HepG2 (cell line): ENCODE data around the gene EPS8. TPM values are rescaled to one million over a fixed set of nuclear protein-coding genes. Genes with fewer than 3 reads are reported as not detected.
A peak's percentile ranks its signal among the peaks of the same experiment; 100 is the strongest.

ENCODE experiments used
- ARNTL ChIP-seq: sonication (generic); formaldehyde crosslinking; IDR thresholded peaks from 2 replicates; pipeline ENCODE4 v1.4.0; 2020; ENCODE audit warnings: mild to moderate bottlenecking, missing genetic modification reagents
- FOXA1 ChIP-seq, 2 experiments: fragments of 450-650 bp in 1 of 2; sonication (generic) in 1 of 2; formaldehyde crosslinking in 1 of 2; IDR thresholded peaks; 2 replicates each; pipeline versions ENCODE4 v1.4.0 to v1.6.1; 2016 to 2020; ENCODE audit warnings: missing genetic modification reagents in 1 of 2
- MXI1 ChIP-seq: IDR thresholded peaks from 3 replicates; pipeline ENCODE4 v1.6.1; 2012; ENCODE audit warnings: low read depth, low read length, inconsistent platforms, borderline replicate concordance
- REL ChIP-seq: sonication (generic); formaldehyde crosslinking; conservative IDR thresholded peaks from 2 replicates; pipeline ENCODE4 v1.8.0; 2022; ENCODE audit warnings: mild to moderate bottlenecking, missing genetic modification reagents, moderate library complexity
- ZFY ChIP-seq: sonication (generic); formaldehyde crosslinking; IDR thresholded peaks from 2 replicates; pipeline ENCODE4 v1.4.0; 2020; ENCODE audit warnings: missing genetic modification reagents
- ZNF264 ChIP-seq: sonication (generic); formaldehyde crosslinking; IDR thresholded peaks from 2 replicates; pipeline ENCODE4 v1.4.0; 2020; ENCODE audit warnings: missing genetic modification reagents
- ZNF282 ChIP-seq: fragments of 450-650 bp; IDR thresholded peaks from 2 replicates; pipeline ENCODE4 v1.6.1; 2018; ENCODE audit not compliant: partially characterized antibody
- polyA plus RNA-seq, 8 experiments: library from polyadenylated mRNA; depleted of rRNA in 3 of 8; stranded (reverse) in 7 of 8; unstranded in 1 of 8; fragments of >200 nt; fragmentation: Illumina TruSeq in 4 of 8; extraction: Trizol in 4 of 8; gene quantifications; 2 replicates each; pipeline versions ENCODE4 v1.2.1 to v1.2.3, GENCODE V29; 2011 to 2016; ENCODE audit warnings: low read depth in 4 of 8, missing spikeins in 1 of 8, mixed read lengths in 1 of 8; ENCODE audit not compliant: insufficient read depth in 1 of 8
- total RNA-seq, 5 experiments: library from RNA; depleted of rRNA; stranded (reverse); fragments of >200 nt; fragmentation: Illumina TruSeq; extraction: Trizol; gene quantifications; 2 replicates each; pipeline ENCODE4 v1.2.3, GENCODE V29; 2016; ENCODE audit warnings: low read depth in 1 of 5
- TF ChIP-seq, protein P1 (sequence below): sonication (generic); formaldehyde crosslinking; IDR thresholded peaks from 2 replicates; pipeline ENCODE4 v1.5.1; 2020; ENCODE audit warnings: mild to moderate bottlenecking, missing genetic modification reagents, borderline replicate concordance
- TF ChIP-seq, protein P2 (sequence below): sonication (generic); formaldehyde crosslinking; IDR thresholded peaks from 2 replicates; pipeline ENCODE4 v1.9.0; 2022; ENCODE audit warnings: low read depth, missing genetic modification reagents
- TF ChIP-seq, protein P3 (sequence below): IDR thresholded peaks from 2 replicates; pipeline ENCODE4 v1.6.1; 2016; ENCODE audit warnings: missing compliant biosample characterization, missing genetic modification reagents, borderline replicate concordance
- TF ChIP-seq, protein P4 (sequence below): sonication (generic); formaldehyde crosslinking; IDR thresholded peaks from 2 replicates; pipeline ENCODE4 v1.8.1; 2022; ENCODE audit warnings: low read depth, mild to moderate bottlenecking, missing genetic modification reagents
- TF ChIP-seq, protein P5 (sequence below): IDR thresholded peaks from 2 replicates; pipeline ENCODE4 v1.6.1; 2016; ENCODE audit warnings: low read depth, borderline replicate concordance
- TF ChIP-seq, protein P6 (sequence below): sonication (generic); formaldehyde crosslinking; IDR thresholded peaks from 2 replicates; pipeline ENCODE4 v1.4.0; 2020; ENCODE audit warnings: low read depth, mild to moderate bottlenecking, missing genetic modification reagents

EPS8 gene
- total and polyA plus RNA-seq, 2 of the 13 experiments (the other 11 are each of a cell fraction or from before 2014, with no cell fraction given): 37.1 to 43.4 TPM

DNA sequence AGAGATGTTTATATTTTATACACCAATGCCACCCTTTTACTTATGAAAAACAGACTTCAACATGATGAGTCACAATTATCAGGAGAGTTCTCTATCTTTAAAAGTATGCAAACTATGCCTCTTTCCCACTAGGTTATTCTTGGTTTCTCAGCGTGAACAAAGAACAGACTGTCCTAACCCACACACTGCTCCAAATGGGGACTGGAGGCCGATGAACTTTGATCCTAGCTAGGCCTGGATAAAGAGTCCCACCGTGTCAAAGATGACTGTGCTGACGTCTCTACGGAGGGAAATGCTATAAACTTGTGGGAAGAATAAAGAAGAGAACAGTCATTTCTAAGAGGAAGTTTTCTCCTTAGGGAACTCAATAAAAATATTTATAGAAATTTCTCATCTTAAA is 160.1 kb downstream of the EPS8 start (continued):
- TF ChIP-seq, protein P1, sequence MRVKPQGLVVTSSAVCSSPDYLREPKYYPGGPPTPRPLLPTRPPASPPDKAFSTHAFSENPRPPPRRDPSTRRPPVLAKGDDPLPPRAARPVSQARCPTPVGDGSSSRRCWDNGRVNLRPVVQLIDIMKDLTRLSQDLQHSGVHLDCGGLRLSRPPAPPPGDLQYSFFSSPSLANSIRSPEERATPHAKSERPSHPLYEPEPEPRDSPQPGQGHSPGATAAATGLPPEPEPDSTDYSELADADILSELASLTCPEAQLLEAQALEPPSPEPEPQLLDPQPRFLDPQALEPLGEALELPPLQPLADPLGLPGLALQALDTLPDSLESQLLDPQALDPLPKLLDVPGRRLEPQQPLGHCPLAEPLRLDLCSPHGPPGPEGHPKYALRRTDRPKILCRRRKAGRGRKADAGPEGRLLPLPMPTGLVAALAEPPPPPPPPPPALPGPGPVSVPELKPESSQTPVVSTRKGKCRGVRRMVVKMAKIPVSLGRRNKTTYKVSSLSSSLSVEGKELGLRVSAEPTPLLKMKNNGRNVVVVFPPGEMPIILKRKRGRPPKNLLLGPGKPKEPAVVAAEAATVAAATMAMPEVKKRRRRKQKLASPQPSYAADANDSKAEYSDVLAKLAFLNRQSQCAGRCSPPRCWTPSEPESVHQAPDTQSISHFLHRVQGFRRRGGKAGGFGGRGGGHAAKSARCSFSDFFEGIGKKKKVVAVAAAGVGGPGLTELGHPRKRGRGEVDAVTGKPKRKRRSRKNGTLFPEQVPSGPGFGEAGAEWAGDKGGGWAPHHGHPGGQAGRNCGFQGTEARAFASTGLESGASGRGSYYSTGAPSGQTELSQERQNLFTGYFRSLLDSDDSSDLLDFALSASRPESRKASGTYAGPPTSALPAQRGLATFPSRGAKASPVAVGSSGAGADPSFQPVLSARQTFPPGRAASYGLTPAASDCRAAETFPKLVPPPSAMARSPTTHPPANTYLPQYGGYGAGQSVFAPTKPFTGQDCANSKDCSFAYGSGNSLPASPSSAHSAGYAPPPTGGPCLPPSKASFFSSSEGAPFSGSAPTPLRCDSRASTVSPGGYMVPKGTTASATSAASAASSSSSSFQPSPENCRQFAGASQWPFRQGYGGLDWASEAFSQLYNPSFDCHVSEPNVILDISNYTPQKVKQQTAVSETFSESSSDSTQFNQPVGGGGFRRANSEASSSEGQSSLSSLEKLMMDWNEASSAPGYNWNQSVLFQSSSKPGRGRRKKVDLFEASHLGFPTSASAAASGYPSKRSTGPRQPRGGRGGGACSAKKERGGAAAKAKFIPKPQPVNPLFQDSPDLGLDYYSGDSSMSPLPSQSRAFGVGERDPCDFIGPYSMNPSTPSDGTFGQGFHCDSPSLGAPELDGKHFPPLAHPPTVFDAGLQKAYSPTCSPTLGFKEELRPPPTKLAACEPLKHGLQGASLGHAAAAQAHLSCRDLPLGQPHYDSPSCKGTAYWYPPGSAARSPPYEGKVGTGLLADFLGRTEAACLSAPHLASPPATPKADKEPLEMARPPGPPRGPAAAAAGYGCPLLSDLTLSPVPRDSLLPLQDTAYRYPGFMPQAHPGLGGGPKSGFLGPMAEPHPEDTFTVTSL (CRISPR knock-in tag): peak; percentile 94; the same call in 1 of the 2 replicates
- TF ChIP-seq, protein P2, sequence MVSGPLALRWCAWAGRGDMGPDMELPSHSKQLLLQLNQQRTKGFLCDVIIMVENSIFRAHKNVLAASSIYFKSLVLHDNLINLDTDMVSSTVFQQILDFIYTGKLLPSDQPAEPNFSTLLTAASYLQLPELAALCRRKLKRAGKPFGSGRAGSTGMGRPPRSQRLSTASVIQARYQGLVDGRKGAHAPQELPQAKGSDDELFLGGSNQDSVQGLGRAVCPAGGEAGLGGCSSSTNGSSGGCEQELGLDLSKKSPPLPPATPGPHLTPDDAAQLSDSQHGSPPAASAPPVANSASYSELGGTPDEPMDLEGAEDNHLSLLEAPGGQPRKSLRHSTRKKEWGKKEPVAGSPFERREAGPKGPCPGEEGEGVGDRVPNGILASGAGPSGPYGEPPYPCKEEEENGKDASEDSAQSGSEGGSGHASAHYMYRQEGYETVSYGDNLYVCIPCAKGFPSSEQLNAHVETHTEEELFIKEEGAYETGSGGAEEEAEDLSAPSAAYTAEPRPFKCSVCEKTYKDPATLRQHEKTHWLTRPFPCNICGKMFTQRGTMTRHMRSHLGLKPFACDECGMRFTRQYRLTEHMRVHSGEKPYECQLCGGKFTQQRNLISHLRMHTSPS: no peak
- TF ChIP-seq, protein P3, sequence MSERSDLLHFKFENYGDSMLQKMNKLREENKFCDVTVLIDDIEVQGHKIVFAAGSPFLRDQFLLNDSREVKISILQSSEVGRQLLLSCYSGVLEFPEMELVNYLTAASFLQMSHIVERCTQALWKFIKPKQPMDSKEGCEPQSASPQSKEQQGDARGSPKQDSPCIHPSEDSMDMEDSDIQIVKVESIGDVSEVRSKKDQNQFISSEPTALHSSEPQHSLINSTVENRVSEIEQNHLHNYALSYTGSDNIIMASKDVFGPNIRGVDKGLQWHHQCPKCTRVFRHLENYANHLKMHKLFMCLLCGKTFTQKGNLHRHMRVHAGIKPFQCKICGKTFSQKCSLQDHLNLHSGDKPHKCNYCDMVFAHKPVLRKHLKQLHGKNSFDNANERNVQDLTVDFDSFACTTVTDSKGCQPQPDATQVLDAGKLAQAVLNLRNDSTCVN (CRISPR knock-in tag): no peak
- TF ChIP-seq ZNF264 (CRISPR knock-in tag) (peak; percentile 77; the same call in 1 of the 2 replicates), ZFY (CRISPR knock-in tag) (peak; percentile 55; the same call in 1 of the 2 replicates), MXI1 (no peak; the same call in 2 of the 3 replicates), FOXA1 (IDR thresholded peaks at IDR 0.05) (no peak), FOXA1 (CRISPR knock-in tag; IDR thresholded peaks at IDR 0.05) (no peak), REL (CRISPR knock-in tag) (no peak), ARNTL (CRISPR knock-in tag) (no peak), ZNF282 (no peak)
- TF ChIP-seq, protein P4, sequence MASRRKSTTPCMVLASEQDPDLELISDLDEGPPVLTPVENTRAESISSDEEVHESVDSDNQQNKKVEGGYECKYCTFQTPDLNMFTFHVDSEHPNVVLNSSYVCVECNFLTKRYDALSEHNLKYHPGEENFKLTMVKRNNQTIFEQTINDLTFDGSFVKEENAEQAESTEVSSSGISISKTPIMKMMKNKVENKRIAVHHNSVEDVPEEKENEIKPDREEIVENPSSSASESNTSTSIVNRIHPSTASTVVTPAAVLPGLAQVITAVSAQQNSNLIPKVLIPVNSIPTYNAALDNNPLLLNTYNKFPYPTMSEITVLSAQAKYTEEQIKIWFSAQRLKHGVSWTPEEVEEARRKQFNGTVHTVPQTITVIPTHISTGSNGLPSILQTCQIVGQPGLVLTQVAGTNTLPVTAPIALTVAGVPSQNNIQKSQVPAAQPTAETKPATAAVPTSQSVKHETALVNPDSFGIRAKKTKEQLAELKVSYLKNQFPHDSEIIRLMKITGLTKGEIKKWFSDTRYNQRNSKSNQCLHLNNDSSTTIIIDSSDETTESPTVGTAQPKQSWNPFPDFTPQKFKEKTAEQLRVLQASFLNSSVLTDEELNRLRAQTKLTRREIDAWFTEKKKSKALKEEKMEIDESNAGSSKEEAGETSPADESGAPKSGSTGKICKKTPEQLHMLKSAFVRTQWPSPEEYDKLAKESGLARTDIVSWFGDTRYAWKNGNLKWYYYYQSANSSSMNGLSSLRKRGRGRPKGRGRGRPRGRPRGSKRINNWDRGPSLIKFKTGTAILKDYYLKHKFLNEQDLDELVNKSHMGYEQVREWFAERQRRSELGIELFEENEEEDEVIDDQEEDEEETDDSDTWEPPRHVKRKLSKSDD (CRISPR knock-in tag): no peak
- TF ChIP-seq, protein P5, sequence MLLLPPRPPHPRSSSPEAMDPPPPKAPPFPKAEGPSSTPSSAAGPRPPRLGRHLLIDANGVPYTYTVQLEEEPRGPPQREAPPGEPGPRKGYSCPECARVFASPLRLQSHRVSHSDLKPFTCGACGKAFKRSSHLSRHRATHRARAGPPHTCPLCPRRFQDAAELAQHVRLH (CRISPR knock-in tag): peak; percentile 40; the same call in 1 of the 2 replicates
- TF ChIP-seq, protein P6, sequence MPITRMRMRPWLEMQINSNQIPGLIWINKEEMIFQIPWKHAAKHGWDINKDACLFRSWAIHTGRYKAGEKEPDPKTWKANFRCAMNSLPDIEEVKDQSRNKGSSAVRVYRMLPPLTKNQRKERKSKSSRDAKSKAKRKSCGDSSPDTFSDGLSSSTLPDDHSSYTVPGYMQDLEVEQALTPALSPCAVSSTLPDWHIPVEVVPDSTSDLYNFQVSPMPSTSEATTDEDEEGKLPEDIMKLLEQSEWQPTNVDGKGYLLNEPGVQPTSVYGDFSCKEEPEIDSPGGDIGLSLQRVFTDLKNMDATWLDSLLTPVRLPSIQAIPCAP: no peak
